ENCODE measurements around the gene CYTH2.

- TF ChIP-seq, protein P1, sequence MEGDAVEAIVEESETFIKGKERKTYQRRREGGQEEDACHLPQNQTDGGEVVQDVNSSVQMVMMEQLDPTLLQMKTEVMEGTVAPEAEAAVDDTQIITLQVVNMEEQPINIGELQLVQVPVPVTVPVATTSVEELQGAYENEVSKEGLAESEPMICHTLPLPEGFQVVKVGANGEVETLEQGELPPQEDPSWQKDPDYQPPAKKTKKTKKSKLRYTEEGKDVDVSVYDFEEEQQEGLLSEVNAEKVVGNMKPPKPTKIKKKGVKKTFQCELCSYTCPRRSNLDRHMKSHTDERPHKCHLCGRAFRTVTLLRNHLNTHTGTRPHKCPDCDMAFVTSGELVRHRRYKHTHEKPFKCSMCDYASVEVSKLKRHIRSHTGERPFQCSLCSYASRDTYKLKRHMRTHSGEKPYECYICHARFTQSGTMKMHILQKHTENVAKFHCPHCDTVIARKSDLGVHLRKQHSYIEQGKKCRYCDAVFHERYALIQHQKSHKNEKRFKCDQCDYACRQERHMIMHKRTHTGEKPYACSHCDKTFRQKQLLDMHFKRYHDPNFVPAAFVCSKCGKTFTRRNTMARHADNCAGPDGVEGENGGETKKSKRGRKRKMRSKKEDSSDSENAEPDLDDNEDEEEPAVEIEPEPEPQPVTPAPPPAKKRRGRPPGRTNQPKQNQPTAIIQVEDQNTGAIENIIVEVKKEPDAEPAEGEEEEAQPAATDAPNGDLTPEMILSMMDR (IDR thresholded peaks at IDR 0.05), result no peak
- no peak for TF ChIP-seq POLR2A (IDR thresholded peaks at IDR 0.05)
Measured at GRCh38 chr19:48466561-48467325, 2.4 kb upstream of the CYTH2 start.
